Stimulated activated CD8-positive, alpha-beta memory T cell treated with anti-CD3 and anti-CD28 coated beads, Interleukin-4, amount 100 ng/mL, for 1 hour (primary cell): Measurements from ENCODE around the gene LRTM2.
A peak's percentile ranks its signal among the peaks of the same experiment; 100 is the strongest.

Experiments used
- DNase-seq, 2 donors: peaks; one replicate each; pipeline ENCODE4 v3.0.0-alpha.2; 2020; ENCODE audit warnings: low read depth in 2 of 2, low spot score in 1 of 2

LRTM2 gene

DNA sequence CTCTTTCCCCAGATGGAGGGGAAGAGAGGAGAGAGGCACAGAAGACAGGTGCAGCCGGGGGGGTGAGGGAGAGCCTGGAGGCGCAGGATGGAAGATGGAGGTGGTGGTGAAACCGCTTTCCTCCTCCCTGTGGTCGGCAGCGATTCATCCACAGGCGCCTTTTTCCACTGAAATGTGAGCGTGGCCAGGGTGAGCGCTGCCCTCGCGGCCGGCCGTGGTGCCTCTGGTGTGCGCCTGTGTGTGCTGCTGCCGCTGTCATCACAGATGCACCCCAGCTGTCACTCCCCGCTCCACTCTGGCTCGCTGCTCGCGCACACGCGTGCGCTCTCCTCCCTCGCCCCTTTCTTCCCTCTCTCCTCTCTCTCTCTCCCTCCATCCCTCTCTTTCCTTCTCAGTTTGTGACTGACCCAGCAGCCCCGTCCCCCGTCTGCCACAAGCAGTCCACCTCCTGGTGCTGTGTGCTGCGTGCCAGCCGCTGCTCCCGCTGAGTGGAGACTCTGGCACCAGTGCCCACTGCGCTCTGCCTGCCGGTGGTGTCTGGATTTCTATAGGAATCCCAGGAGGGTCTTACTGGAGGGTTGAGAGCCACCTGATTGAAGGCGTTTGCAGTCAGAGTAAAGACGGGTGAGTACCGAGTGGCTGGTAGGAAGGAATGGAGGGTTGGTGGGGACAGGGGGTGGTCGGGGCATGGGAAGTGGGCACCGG is at the start of gene LRTM2:
Gene LRTM2 (plus strand): TSS at position 375 of the 705 bp plus-strand sequence. CDS start 7,584 bp downstream, outside the sequence.
- no peak for DNase-seq

DNA sequence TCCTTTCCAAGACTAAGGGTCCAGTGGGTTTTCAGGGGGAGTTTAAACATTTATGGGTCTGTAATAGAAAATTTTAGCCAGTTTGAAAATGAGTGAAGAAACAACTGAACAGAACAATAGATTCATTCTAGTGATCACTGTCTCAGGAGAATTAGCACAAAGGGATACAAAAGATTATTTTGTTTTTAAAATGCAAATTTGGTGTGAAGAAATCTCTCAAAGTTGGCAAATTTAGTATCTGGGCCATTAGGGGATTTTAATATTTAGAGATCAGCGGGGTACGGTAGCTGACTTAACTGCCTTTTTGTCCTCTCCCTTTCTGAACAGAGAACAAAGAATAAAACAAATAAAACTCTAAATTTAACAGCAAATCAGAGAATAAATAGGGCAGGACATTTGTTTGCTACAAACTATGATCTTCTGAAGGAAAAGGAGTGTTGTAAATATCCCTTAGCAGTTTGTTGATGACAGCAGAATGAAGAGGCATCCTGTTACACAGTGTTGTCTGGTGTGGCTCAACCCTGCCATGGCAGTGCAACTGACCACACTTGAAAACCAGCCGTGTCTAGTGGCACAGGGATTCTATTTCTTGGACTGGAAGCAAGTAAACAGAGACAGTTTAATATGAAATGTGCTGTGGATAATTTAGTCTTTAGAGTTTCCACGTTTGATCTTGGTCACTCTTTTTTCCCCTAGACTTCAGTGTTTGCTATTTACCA is 46.3 kb upstream of the LRTM2 start:
- DNase-seq: no peak

DNA sequence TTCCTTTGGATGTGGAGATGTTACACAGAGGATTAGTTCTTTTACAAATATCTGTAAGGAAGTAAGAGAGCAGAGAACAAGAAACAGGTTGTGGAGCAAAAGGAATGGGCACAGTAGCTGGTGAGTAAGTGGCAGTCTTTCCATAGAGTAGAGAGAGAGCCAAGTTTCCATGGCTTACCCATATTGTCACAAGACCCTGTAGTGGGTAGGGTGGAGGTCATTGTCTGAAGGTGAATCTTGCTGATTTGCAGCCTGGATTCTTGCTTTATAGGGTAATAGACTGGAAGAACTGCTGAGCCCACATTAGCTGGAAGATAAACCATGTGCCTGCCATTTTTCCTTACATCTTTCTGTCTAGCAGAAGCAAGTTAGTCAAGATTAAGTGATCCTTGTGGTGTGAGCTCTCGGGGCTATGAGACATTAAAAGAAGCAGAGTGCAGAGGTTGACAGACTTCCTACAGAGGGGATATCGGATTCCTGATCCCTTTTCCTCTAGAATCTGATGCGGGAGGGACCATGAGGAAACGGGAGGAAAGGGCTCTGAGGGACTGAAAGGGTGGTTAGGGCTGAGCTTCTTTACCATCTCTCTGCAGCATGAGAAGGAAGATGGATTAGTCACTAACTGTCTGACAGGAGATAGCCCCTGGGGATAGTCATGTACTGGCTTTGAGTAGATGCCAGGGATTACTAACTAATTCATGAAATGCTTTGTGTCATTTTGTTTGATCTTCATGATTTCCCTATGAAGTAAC is 44.0 kb upstream of the LRTM2 start:
- no peak for DNase-seq

DNA sequence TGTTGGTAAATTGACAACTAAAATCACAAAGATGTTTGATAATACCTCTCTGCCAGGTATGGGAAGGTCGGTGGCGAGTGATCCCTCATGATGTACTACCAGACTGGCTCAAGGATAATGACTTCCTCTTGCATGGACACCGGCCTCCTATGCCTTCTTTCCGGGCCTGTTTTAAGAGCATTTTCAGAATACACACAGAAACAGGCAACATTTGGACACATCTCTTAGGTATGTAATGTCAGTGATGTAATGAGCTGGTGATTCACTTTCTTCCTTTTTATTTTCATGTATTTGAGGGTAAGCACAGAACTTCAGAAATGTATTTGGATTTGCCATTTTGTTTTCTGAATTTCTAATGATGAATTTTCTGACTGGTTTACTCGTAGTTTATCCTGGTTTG is 42.6 kb upstream of the LRTM2 start:
- DNase-seq: no peak

DNA sequence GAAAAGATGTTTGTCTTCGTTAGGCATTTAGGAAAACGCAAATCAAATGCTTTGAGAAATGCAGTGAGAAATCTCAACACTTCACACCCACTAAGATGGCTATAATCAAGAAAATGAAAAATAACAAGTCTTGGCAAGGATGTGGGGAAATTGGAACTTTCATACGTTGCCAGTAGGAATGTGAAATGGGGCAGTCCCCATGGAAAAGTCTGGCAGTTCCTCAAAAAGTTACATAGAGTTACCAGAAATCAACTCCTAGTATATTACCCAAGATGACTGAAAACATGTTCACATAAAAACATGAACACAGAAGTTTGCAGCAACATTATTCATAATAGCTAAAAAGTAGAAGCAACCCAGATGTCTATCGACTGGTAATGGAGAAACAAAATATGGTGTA is 41.5 kb upstream of the LRTM2 start:
- no peak for DNase-seq

DNA sequence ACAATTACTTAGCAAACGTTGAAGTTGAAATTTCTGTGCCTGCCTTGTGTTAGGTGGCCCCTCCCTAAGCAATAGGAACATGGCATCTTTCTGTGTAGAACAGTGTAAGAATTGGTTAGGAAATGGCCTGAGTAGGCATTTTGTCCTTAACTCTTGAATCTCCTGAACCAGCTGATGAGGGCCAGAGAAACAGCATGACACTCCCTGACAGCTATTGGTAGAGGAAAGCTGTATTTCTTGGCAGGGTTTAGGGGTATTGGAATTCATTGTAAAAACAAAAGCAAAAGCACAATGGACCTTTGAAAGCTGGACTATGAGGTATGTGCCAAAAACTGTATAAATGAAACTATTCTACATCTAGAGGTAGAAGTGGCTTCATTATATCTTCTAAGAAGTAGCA is 40.6 kb upstream of the LRTM2 start:
- no peak for DNase-seq

DNA sequence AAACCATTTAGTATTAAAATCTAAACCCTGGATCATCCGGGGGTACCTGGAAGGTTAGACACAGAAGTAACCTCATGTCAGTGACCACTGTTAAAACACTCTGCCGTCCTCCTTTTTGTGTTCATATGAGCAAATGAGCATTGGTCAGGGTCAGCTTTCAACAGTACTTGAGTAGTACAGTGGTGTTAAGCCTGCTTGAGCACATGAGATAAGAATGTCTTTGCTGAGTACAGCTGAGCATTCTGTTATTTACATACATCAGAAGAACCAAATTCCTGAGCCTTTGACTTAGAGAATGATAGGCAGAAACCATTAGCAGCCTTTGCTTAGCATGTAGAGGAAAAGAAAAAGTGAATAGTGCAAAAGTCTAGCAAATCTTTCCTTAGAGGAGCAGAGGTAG is 38.6 kb upstream of the LRTM2 start:
- DNase-seq: no peak

DNA sequence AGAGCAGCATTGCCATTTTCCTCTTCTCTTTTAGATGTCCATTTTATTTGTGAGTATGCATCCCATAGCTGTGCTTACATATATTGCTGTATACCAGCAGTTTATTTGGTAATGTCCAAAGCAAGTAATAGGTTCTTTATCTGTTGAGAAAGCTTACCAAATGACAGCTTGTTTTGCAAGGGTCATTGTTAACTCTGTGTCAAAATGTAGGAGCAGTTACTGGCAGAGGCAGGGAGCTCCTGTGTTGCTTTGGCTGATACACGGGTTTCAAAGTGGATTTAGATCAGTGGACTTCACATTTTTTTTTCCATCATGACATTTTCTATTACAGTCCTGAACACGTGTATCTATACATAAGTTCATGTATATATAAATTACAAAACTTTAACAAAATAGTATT is 38.1 kb upstream of the LRTM2 start:
- no peak for DNase-seq

DNA sequence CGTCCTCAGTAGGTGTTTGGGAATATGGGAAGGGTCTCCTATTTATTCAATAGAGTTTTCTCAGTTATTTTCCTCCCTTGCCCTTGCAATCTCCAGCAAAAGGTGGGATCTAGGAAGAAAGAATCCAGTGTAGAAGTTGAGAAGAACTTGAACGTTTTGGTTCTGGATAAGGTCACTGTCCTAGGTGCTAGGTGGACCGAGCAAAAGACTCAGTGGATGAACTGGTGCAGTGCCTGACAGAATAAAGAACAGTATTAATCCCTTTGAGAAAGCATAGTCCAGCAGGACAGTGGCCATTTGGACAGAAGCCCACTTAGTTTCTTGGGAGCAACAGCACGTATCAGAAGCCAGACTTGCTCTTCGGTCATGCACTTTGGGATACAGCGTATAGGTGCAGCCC is 32.7 kb upstream of the LRTM2 start:
- DNase-seq: no peak

DNA sequence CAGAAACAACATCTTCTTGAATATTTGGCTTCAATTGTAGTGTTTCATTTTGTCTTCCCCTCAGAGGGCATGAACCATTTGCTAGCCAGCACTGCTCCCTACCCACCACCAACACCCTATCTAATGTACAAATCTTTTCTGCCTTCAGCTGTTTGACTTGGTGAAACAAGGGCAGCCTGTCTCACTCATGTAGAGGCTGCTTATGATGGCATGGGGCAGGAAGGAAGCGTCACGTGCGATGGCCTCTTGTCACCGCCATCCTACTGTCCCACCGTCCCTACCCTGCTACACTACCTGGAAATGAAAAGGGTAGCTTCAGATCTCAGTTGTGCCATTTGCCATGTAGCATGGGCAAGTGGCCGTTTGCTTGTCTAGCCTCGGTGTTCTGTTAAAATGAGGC is 29.9 kb upstream of the LRTM2 start:
- no peak for DNase-seq

DNA sequence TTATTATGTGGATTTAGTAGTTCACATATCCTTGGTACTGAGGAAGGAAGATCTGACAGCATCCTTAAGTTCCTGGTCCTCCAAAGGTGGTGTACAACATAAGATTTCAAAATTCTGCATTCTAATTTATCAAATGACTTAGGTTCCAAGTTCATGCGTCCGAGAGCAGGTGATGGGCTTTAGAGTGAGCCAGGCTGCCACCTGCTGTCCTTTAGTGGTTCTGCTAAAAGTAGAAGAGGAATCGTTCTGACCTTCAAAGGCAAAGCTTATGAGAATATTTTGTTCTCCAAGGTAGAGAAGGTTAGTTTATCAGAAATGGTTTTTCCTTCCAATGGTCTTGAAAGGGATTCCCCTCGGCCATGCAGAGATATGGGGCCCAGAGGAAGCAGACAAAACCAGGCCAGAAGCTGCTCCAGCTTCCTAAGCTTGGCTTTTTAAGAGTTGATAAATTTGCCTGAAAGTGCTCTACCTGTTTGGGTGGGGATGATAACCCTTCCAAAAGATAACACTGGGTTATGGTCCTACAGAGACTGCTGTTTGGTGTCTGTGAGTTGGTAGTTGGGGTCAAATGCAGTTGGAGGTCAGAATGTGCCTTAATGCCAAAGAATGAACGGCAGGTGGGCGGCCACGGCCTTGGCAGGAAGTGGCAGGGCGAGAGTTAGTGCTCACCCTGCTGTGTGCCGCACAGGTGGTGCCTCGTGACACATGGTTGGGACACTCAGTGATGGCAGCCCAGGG is 29.1 kb upstream of the LRTM2 start:
- peak in 1 of 2 donors; percentile 40 for DNase-seq

DNA sequence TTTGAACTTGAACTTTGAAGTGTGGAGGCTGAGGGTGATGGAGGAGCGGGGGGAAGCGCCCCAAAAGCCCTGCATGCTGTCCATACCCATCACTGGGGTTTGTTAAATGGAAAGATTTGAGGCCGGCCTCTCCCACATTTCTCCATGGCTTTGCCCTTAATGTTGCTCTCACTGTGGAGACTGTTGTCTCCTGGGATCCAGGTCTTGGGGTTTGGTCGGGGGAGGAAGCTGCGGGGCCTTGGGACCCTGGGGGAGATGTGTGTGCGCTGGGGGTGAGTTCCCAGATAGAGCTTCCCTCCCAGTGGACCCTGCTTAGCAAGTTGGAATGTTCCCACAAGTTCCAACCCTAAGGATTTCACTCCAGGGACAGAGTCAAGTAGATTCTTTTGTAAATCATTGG is 28.0 kb upstream of the LRTM2 start:
- no peak for DNase-seq

DNA sequence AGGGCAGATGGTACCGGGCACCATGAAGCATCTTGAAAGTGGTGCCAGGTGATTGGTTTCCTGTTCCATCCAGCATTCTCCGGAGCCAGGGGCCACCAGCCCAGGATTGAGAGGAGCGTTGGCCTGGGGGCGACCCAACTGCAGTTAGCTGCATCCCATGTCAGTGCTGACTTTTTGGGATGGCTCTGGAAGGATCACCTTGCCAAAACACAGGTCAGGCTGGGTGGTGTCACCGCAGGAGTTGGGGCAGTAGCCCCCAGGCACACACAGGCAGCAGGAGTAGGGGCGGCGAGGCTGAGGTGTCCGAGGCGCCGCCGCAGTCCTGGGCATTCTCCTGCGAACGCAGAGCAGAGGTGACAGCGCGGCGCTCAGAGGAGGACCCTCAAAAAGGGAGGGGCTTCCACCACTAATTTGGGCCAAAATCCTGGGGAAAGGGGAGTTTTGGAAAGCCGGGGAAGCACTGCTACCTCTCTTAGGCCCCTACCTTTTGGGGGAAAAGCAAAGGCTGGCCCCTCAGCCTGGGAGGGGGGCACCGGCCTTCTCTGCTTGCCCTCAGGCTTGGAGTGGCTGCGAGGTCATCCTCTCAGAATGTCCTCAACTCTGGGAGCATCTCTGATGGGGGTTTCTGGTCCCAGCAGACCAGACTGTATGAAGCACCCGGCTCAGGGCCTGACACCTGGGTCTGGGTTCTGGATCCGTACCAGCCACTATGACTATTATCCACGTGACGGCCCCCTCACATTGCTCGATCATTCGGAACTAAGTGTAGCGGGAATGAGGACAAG is 26.7 kb upstream of the LRTM2 start:
- no peak for DNase-seq

DNA sequence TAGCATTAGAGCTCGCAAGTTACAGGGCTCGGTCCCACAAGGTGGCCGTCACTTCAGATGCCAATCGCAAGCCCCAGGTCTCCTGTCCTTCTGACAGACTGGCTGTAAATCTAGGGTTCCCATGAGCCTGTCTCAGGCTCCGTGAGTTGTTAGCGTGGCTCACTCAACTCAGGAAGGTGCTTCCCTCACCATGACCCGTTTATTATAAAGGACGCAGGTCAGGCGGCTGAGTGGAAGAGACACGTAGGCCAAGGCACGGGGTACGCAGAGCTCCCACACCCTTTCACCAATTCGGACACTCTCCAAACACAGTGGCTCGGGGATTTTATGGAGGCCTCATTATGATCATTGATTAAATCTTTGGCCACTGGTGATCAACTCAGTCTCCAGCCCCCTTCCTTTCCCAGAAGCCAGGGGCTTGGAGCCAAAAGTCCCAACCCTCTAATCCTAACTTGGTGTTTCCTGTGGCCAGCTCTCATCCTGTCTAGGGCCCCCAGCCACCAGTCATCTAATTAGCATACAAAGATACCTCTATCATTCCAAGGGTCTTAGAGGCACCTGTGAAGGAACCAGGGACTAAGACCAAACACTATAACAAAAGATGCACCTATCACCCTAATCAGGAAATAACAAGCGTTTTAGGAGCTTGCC is 25.8 kb upstream of the LRTM2 start:
- DNase-seq: no peak

DNA sequence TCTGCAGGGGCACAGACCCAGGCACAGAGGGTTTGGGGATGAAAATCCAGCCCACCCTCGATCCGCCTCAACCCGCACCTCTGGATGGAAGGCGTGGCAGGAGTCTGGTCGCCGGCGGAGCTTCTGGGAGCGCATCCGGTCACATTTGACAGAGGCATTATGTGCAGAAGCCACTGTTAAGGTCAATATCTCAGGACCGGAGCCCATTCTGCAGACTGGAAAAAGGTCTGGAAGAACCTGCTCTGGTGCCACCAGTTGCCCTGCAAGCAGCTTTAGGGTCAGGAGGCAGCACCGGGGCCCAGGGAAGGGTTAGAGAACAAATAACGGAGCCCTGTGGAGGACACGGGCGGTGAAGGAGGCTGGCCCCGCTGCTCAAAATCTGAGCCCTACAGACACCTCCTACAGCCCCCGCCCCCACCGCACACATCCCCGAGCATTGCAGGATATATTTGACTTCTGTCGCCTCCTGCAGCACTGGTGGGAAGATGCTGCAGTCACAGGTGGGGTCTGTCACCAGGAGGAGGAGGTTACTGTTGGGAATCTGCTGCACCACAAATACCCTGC is 25.1 kb upstream of the LRTM2 start:
- no peak for DNase-seq

DNA sequence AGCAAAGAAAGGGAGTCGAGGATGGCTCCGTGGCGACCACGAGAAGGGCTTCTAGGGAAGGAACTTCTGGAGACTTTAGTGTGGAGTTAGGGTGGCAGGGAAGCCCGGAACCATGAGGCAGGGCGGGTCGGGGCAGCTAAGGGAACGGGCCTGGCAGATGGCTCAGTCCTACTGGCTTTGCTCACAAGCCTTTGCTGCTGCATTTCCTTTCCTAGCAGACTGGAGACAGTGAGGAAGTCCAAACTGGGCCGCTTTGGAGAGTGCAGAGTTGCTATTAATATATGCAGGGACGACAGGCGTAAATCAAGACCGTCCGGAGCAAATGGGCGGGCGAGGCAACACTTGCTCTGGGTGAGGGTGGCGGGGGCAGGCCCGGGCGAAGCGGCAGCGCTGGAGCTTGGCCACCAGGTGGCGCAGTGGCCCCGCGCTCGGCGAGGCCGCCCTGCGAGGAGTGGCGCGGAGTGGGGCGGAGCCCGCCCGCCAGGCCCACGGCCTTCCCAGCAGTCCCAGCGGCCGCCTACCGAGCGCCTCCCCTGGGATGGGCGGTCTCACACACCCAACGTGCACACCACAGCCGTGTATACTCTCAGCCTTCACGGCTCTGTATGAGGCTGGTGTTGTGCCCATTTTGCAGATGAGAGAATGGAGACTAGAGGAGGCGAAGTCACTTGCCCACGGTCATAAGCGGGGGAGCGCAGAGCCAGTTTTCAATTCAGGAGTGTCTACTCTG is 24.4 kb upstream of the LRTM2 start:
- DNase-seq: peak; percentile 76 to 86

DNA sequence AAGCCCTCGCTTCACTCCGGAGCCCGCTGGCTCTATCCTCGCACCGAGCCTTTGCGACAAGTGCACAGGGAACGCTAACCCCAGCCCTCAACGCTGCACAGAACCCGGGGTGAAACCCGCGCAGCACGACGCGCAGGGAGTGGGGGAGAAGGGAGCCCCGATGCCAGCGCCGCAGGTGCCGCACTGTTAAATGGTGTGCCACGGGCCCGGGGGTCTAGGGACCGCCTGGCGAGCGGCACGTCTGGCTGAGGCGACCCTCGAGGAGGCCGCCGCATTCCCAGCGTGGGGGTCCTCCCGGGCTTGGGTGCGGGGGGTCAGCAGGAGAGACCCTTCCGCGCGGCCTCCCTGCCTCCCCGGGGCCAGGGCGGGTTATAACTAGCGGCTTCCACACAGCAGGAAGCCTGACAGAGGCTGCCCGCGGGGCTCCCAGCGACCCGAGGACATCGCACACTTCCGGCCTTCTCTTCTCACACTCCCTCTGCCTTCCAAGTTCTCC is 23.8 kb upstream of the LRTM2 start:
- no peak for DNase-seq

DNA sequence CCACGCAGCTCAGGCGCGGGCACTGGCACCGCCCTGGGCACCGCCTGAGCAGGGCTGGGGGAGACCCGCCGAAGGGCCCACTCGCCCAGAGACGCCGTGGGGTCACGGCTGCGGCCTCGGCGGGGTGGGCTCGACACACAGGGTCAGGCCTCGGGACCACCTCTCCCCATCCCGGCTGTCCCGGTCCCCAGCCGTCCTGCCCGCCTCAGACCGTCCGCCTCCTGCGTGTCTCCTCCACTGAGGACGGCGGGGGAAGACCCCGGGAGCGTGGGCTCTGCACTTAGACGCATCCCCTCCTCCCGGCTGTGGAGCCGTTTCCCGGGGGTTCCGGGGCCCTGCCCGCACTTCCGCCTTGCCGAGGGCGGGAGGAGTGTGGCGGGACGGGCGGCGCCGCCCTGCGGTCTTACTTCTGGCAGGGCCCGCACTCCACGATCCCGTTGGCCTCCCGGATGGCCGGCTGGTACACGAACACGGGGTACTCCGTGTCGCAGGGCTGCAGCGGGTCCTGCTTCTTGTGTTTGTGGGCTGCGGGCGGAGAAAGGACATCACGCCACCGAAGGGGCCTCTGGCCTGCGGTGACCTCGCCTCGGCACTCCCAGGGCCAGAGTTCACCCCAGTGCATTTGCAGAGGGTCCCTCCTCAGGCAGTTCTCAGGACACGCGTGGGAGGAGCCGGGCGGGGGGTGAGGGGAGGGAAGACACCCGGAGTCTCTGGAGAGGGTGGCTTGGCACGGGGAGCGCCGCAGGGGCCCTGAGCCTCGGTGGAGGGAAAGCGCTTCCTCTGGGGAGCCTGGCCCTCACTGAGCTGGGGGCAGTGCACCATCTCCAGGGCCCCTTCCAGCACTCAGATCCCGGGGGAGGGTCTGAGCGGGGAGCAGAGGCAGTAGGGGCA is 23.1 kb upstream of the LRTM2 start:
- peak in 1 of 2 donors; percentile 22 for DNase-seq
